K562 (cell line): ENCODE data around the gene TMED6. TPM values are rescaled to one million over a fixed set of nuclear protein-coding genes. Genes with fewer than 3 reads are reported as not detected.

Experiments
- ATAC-seq: fragments of 200-7000 bp; cut with Tn5 transposase; 3 replicates; pipeline ENCODE4 v1.9.1; 2020; ENCODE audit warnings: moderate library complexity
- BruUV-seq: library from RNA; stranded (reverse); fragments of 400-500 nt; replicated peaks from 2 replicates; lab custom pipeline; 2021; lab: Mats Ljungman, UMichigan
- CTCF ChIA-PET: fragments of 300-600 bp; formaldehyde crosslinking; extraction: SDS; loops from one replicate; lab custom pipeline; 2021; ENCODE audit warnings: low intra/inter-chr PET ratio; lab: Yijun Ruan, JAX
- POLR2A ChIA-PET: fragments of 300-600, 350-650 bp; sonication (Branson Sonifier 250); formaldehyde crosslinking; extraction: SDS; loops from one replicate; lab custom pipeline; 2021; ENCODE audit warnings: antibody characterized with exemption, inconsistent platforms; lab: Yijun Ruan, JAX
- DNase-seq, 4 experiments: peaks; one replicate each; pipeline versions ENCODE4 v3.0.0 to v3.0.0-alpha.2; 2011 to 2018; ENCODE audit warnings: low spot score in 3 of 4, mixed read lengths in 3 of 4; ENCODE audit errors: extremely low read depth in 1 of 4
- FAIRE-seq: peaks from 2 replicates; lab custom pipeline; 2011; peaks lifted over from hg19 to GRCh38; lab: Jason Lieb, UNC
- H2AFZ ChIP-seq: 2 replicates; pipeline ENCODE4 v1.6.0; 2011; ENCODE audit warnings: low read depth, low read length, control low read depth, inconsistent platforms
- H3K27ac ChIP-seq: fragments of 200-600 bp; 3 replicates; pipeline ENCODE4 v1.8.0; 2011; ENCODE audit warnings: low read depth, mild to moderate bottlenecking, control low read depth, inconsistent platforms, low read length, moderate library complexity, mixed read lengths; ENCODE audit errors: extremely low read depth
- H3K27me3 ChIP-seq, 2 experiments: fragments of 300-600 bp in 1 of 2; 2 replicates in 1 of 2; 3 replicates in 1 of 2; pipeline versions ENCODE4 v1.6.0 to v1.8.0; 2011; ENCODE audit warnings: inconsistent platforms in 2 of 2, low read length in 2 of 2, mild to moderate bottlenecking in 1 of 2, mixed read lengths in 1 of 2, moderate library complexity in 1 of 2; ENCODE audit not compliant: control insufficient read depth in 2 of 2, insufficient read depth in 2 of 2
- H3K36me3 ChIP-seq: fragments of 300-600 bp; 3 replicates; pipeline ENCODE4 v1.8.0; 2011; ENCODE audit warnings: mild to moderate bottlenecking, low read length, inconsistent platforms; ENCODE audit not compliant: control insufficient read depth, insufficient read depth
- H3K4me1 ChIP-seq, 2 experiments: fragments of 200-600 bp in 1 of 2; replicated peaks in 1 of 2; 2 replicates in 1 of 2; 3 replicates in 1 of 2; pipeline versions ENCODE4 v1.5.1 to v1.8.0; 2011; ENCODE audit warnings: inconsistent platforms in 2 of 2, low read length in 2 of 2, mild to moderate bottlenecking in 1 of 2, mixed read lengths in 1 of 2, moderate library complexity in 1 of 2; ENCODE audit not compliant: control insufficient read depth in 2 of 2, insufficient read depth in 2 of 2
- H3K4me2 ChIP-seq: 2 replicates; pipeline ENCODE4 v1.6.1; 2011; ENCODE audit warnings: low read length, control low read depth, inconsistent platforms, mixed read lengths; ENCODE audit not compliant: insufficient read depth
- H3K4me3 ChIP-seq: fragments of 200-600 bp; sonication (generic), shearing (Covaris generic); 2 replicates; pipeline ENCODE4 v1.5.1; 2016; ENCODE audit warnings: control low read depth, inconsistent platforms
- H3K79me2 ChIP-seq: fragments of 200-600 bp; 3 replicates; pipeline ENCODE4 v1.8.0; 2011; ENCODE audit warnings: low read length, inconsistent platforms; ENCODE audit not compliant: control insufficient read depth, insufficient read depth
- H3K9ac ChIP-seq, 2 experiments: 2 replicates each; pipeline versions ENCODE4 v1.6.0 to v1.6.1; 2011; ENCODE audit warnings: low read depth in 2 of 2, low read length in 2 of 2, control low read depth in 1 of 2, inconsistent platforms in 1 of 2, mild to moderate bottlenecking in 1 of 2, mixed read lengths in 1 of 2; ENCODE audit not compliant: insufficient read depth in 1 of 2
- H3K9me1 ChIP-seq: one replicate; pipeline ENCODE4 v1.6.0; 2011; ENCODE audit warnings: inconsistent platforms, mild to moderate bottlenecking, low read length, moderate library complexity; ENCODE audit not compliant: control insufficient read depth, insufficient read depth
- H3K9me3 ChIP-seq: replicated peaks from 2 replicates; pipeline ENCODE4 v1.5.1; 2011; ENCODE audit warnings: low read depth, low read length, inconsistent platforms; ENCODE audit not compliant: control insufficient read depth, insufficient read depth
- H4K20me1 ChIP-seq: replicated peaks from 2 replicates; pipeline ENCODE4 v1.6.1; 2011; ENCODE audit warnings: low read length, inconsistent platforms, mixed read lengths; ENCODE audit not compliant: control insufficient read depth, insufficient read depth
- EWSR1 ChIP-seq: fragments of 450-650 bp; IDR thresholded peaks from 2 replicates; pipeline ENCODE4 v1.6.1; 2018; ENCODE audit warnings: borderline replicate concordance, mild to moderate bottlenecking, low read depth, moderate library complexity; ENCODE audit not compliant: partially characterized antibody
- GTF2F1 ChIP-seq: IDR thresholded peaks from 2 replicates; pipeline ENCODE4 v1.6.1; 2011; ENCODE audit warnings: low read depth, low read length, improper control_type of control experiment
- MEIS2 ChIP-seq: fragments of 450-650 bp; IDR thresholded peaks from 2 replicates; pipeline ENCODE4 v1.6.1; 2014; ENCODE audit warnings: mild to moderate bottlenecking; ENCODE audit not compliant: partially characterized antibody
- PURB ChIP-seq: sonication (generic); formaldehyde crosslinking; IDR thresholded peaks from 2 replicates; pipeline ENCODE4 v1.9.0; 2021; ENCODE audit warnings: low read depth, mild to moderate bottlenecking, missing genetic modification reagents
- SAP30 ChIP-seq: fragments of 200-600 bp; sonication (generic); IDR thresholded peaks from 2 replicates; pipeline ENCODE4 v1.6.1; 2012; ENCODE audit warnings: borderline replicate concordance, low read depth, mild to moderate bottlenecking, moderate library complexity, low read length, control low read depth, inconsistent platforms; ENCODE audit not compliant: insufficient read depth, poor library complexity, severe bottlenecking
- SNAPC5 ChIP-seq: fragments of 250-450 bp; sonication (Bioruptor Pico); IDR thresholded peaks from 2 replicates; pipeline ENCODE4 v1.8.0; 2021; ENCODE audit warnings: moderate library complexity, mild to moderate bottlenecking, inconsistent platforms
- TAF9B ChIP-seq: fragments of 450-650 bp; IDR thresholded peaks from 2 replicates; pipeline ENCODE4 v1.6.1; 2018; ENCODE audit warnings: mild to moderate bottlenecking; ENCODE audit not compliant: partially characterized antibody
- XRCC3 ChIP-seq: fragments of 450-650 bp; IDR thresholded peaks from 2 replicates; pipeline ENCODE4 v1.6.1; 2017; ENCODE audit warnings: mild to moderate bottlenecking, moderate library complexity
- ZBED1 ChIP-seq: IDR thresholded peaks from 2 replicates; pipeline ENCODE4 v1.6.1; 2014
- ZNF766 ChIP-seq: fragments of 200-800 bp; sonication (Bioruptor generic); conservative IDR thresholded peaks from 2 replicates; pipeline ENCODE4 v1.6.1; 2016; ENCODE audit warnings: missing genetic modification characterization, missing compliant biosample characterization
- WGBS: fragments of 100-300 bp; shearing (Covaris generic); methylation state at CpG from one replicate; pipeline ENCODE4 v1.1.6; 2016; ENCODE audit warnings: low coverage, mixed read lengths; ENCODE audit not compliant: insufficient coverage; ENCODE audit errors: missing lambda C conversion rate; 5-methylcytosine and 5-hydroxymethylcytosine counted together
- in situ Hi-C: fragments of 300-500 bp; cut with MboI; formaldehyde crosslinking; loops from 4 replicates; pipeline ENCODE4 v1.15.0; 2018; ENCODE audit warnings: inconsistent platforms, mixed read lengths
- intact Hi-C: fragments of 100-400 bp; cut with micrococcal nuclease; formaldehyde crosslinking; loops from 2 replicates; pipeline ENCODE4 v1.14.2; 2022
- polyA plus RNA-seq, 8 experiments: library from polyadenylated mRNA; depleted of rRNA in 4 of 8; stranded (reverse) in 5 of 8; unstranded in 3 of 8; fragments of >200 nt; fragmentation: Nextera tagmentation in 2 of 8; fragmentation: Illumina TruSeq in 1 of 8; extraction: Ambion mirVana in 2 of 8; extraction: Trizol in 1 of 8; gene quantifications; 2 replicates each; pipeline versions ENCODE4 v1.2.1 to v1.2.3, GENCODE V29; 2011 to 2014; ENCODE audit warnings: inconsistent platforms in 1 of 8, missing spikeins in 1 of 8
- total RNA-seq, 7 experiments: library from RNA; depleted of rRNA in 6 of 7; stranded (reverse); fragments of >200 nt in 6 of 7; fragmentation: Illumina TruSeq in 2 of 7; extraction: Trizol in 2 of 7; gene quantifications; 2 replicates each; pipeline versions ENCODE4 v1.2.1 to v1.2.3, GENCODE V29; 2011 to 2021; ENCODE audit warnings: low replicate concordance in 1 of 7
- TF ChIP-seq, protein P1 (sequence below): fragments of 450-650 bp; formaldehyde crosslinking; IDR thresholded peaks from 2 replicates; pipeline ENCODE4 v1.4.0; 2020; ENCODE audit warnings: mild to moderate bottlenecking, moderate library complexity

TMED6 gene
- total and polyA plus RNA-seq, 9 of the 15 experiments (the other 6 are each of a cell fraction or from before 2014, with no cell fraction given): 0.14 to 0.45 (median 0.25) TPM; not detected in 2

- no peak for ATAC-seq
- Histone ChIP-seq H3K9ac (no peak overlapping the region), H3K27ac (no peak overlapping the region), H3K9me3 (no peaks in the 10 kb centered on the region), H3K4me3 (no peak overlapping the region), H3K36me3 (peaks cover 83% of the 10 kb centered on the region), H3K4me1 (peaks cover 0 to 10% of the 10 kb centered on the region in 2 experiments; a peak in 3 of 5 replicates), H3K4me2 (no peak overlapping the region), H3K79me2 (no peaks in the 10 kb centered on the region; the same call in 2 of the 3 replicates), H3K9me1 (no peaks in the 10 kb centered on the region), H4K20me1 (0 out of 2 replicates have a peak, but pooled peaks cover 3% of the 10 kb centered on the region), H2AFZ (no peak overlapping the region), H3K27me3 (no peaks in the 10 kb centered on the region)
- WGBS: 94% methylated on average over 7 of the region's 7 CpGs
- no peak for DNase-seq
- in situ Hi-C loops: no loop called here
- BruUV-seq: no TSS peak
- TF ChIP-seq EWSR1 (no peak), SAP30 (no peak), GTF2F1 (no peak), SNAPC5 (CRISPR knock-in tag) (no peak)
- ChIA-PET CTCF (no interaction called here), POLR2A (interaction anchor here (0.6 to 0.7 kb wide), 2 partner anchors 219 to 248 kb away, joined by 3 read pairs; no protein-coding TSS in a partner anchor)
- intact Hi-C loops: no loop called here
- FAIRE-seq: no peak
Observed at GRCh38 chr16:69366431-69366830, 14.8 kb upstream of the TMED6 start.

DNA sequence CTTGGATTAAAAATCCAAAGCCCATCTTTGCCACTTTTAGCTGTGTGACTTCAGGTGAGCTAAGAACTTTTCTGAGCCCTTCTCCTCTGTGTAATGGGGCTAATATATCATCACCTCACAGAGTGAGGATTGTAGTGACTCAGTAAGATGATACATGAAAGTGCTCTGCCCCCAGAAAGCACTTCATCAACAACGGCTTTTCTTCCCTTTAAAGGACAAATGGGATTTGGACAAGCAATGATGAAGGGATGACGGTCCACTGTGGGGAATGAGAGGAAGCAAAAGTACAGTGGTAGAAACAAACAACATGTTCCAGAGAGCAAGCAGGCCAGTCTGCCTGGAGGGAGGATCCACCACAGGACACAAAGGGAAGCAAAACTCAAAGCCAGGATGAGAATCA, 14.3 kb upstream of the TMED6 start:
- H3K9me3 ChIP-seq: no peaks in the 10 kb centered on the region
- ChIA-PET POLR2A (interaction anchor here (0.7 kb wide), 1 partner anchor 218 kb away, joined by 3 read pairs; no protein-coding TSS in a partner anchor), CTCF (no interaction called here)
- BruUV-seq: no TSS peak
- TF ChIP-seq TAF9B (no peak), MEIS2 (no peak), ZBED1 (no peak), PURB (no peak), XRCC3 (no peak), ZNF766 (no peak)
- TF ChIP-seq, protein P1, sequence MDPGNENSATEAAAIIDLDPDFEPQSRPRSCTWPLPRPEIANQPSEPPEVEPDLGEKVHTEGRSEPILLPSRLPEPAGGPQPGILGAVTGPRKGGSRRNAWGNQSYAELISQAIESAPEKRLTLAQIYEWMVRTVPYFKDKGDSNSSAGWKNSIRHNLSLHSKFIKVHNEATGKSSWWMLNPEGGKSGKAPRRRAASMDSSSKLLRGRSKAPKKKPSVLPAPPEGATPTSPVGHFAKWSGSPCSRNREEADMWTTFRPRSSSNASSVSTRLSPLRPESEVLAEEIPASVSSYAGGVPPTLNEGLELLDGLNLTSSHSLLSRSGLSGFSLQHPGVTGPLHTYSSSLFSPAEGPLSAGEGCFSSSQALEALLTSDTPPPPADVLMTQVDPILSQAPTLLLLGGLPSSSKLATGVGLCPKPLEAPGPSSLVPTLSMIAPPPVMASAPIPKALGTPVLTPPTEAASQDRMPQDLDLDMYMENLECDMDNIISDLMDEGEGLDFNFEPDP: no peak
- H3K9ac ChIP-seq: no peak overlapping the region
- H3K4me3 ChIP-seq: no peak overlapping the region
- DNase-seq (no peak), FAIRE-seq (no peak), ATAC-seq (no peak)
- no peaks in the 10 kb centered on the region; the same call in 2 of the 3 replicates for H3K79me2 ChIP-seq
- intact Hi-C loops: no loop called here
- WGBS: 79% methylated on average over 2 of the region's 2 CpGs
- no peaks in the 10 kb centered on the region for H3K27me3 ChIP-seq
- no peak overlapping the region for H2AFZ ChIP-seq
- in situ Hi-C loops: no loop called here
- no peak overlapping the region for H3K27ac ChIP-seq
- H3K4me1 ChIP-seq: peaks cover 0 to 10% of the 10 kb centered on the region in 2 experiments; a peak in 3 of 5 replicates
- H3K9me1 ChIP-seq: no peaks in the 10 kb centered on the region
- H3K4me2 ChIP-seq: no peak overlapping the region
- 0 out of 2 replicates have a peak, but pooled peaks cover 3% of the 10 kb centered on the region for H4K20me1 ChIP-seq
- H3K36me3 ChIP-seq: peaks cover 84% of the 10 kb centered on the region
